Nephron progenitor cell (in vitro differentiated cells): ENCODE results near the gene QRFP.

Experiments used
- DNase-seq: peaks from one replicate; pipeline ENCODE4 v3.0.0; 2021
- H3K27ac Mint-ChIP-seq: 2 replicates; pipeline ENCODE4 v1.8.0; 2021; ENCODE audit warnings: mild to moderate bottlenecking, moderate library complexity, mixed read lengths
- H3K27me3 Mint-ChIP-seq: 2 replicates; pipeline ENCODE4 v1.8.0; 2021; ENCODE audit warnings: mild to moderate bottlenecking, low read depth, mixed read lengths; ENCODE audit not compliant: poor library complexity
- H3K36me3 Mint-ChIP-seq: 2 replicates; pipeline ENCODE4 v1.8.0; 2021; ENCODE audit warnings: low read depth, mixed read lengths
- H3K4me1 Mint-ChIP-seq: 2 replicates; pipeline ENCODE4 v1.8.0; 2021; ENCODE audit warnings: mixed read lengths
- H3K4me3 Mint-ChIP-seq: 2 replicates; pipeline ENCODE4 v1.8.0; 2021; ENCODE audit warnings: mild to moderate bottlenecking, moderate library complexity, mixed read lengths
- H3K9me3 Mint-ChIP-seq: 2 replicates; pipeline ENCODE4 v1.8.0; 2021; ENCODE audit warnings: mild to moderate bottlenecking, moderate library complexity, mixed read lengths
- TF ChIP-seq, protein P1 (sequence below): fragments of 200-600 bp; sonication (generic); IDR thresholded peaks from 2 replicates; pipeline ENCODE4 v1.5.0; 2021; ENCODE audit warnings: antibody characterized with exemption

QRFP gene

DNA sequence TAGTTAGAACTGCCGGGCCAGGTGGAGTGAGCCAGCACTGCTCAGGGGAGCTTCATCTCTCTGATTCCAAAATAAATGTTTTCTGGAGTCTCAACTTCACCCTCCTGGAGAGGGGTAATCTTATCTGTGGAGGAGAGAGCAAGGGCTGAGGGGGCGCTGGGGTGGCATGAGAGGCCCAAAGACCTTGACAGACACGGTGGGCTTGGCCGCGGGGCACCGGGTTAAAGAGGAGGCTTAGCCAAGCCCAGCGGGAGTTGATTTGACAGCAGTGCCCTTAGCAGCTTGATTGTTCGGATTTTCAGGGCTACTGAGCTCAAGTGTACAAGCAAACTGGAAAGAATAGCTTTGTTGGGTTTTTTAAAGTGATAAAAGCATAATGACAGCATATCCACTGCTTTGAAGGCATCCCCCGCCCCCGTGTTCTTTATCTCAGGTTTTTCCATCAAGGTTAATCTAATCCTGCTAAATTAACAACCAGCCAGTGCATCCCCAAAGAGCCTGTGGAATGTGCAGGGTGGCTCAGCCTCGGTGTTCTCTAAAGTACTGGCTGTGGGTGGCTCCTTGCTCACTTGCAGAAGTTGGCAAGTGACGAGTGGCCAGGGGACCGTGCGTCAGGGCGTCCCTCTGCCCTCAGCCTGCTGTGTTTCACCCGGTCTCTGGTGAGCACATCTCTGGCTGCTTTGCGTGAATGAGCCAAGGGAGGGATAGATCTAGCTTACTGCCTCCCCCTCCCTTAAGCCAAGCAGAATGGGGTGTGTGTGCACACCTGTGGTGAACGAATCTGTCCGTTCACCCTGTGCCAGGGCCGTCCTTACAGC is 5.5 kb downstream of the QRFP start:
- no peak for DNase-seq
- Mint-ChIP-seq H3K9me3 (no peaks in the 10 kb centered on the region), H3K36me3 (peaks cover 30% of the 10 kb centered on the region), H3K4me1 (peaks cover 36% of the 10 kb centered on the region), H3K4me3 (no peak overlapping the region), H3K27me3 (peaks cover 2% of the 10 kb centered on the region), H3K27ac (peak overlapping the region; percentile 18)
- TF ChIP-seq, protein P1, sequence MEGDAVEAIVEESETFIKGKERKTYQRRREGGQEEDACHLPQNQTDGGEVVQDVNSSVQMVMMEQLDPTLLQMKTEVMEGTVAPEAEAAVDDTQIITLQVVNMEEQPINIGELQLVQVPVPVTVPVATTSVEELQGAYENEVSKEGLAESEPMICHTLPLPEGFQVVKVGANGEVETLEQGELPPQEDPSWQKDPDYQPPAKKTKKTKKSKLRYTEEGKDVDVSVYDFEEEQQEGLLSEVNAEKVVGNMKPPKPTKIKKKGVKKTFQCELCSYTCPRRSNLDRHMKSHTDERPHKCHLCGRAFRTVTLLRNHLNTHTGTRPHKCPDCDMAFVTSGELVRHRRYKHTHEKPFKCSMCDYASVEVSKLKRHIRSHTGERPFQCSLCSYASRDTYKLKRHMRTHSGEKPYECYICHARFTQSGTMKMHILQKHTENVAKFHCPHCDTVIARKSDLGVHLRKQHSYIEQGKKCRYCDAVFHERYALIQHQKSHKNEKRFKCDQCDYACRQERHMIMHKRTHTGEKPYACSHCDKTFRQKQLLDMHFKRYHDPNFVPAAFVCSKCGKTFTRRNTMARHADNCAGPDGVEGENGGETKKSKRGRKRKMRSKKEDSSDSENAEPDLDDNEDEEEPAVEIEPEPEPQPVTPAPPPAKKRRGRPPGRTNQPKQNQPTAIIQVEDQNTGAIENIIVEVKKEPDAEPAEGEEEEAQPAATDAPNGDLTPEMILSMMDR: no peak

DNA sequence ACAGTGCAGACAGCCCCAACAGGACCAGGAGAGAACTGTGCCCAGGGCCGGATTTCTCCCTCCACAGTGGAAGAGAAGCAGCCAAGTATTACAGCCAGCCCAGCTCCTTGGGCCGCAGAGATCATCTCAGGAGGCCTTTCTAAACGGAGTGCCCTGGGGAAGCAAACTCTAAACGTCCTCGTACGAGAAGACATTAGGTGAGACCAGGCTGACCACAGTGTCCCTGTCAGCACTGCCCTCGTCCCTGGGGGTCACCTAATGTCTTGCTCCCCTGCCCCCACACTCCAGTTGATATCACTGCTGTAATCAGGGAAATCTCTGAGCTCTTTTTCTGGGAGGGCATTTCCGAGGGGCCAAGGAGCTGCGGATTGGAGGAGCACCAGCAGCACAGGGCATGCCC is 6.5 kb downstream of the QRFP start:
- Mint-ChIP-seq H3K9me3 (no peaks in the 10 kb centered on the region), H3K27me3 (peaks cover 2% of the 10 kb centered on the region), H3K27ac (no peak overlapping the region), H3K36me3 (peaks cover 36% of the 10 kb centered on the region), H3K4me1 (peaks cover 41% of the 10 kb centered on the region), H3K4me3 (no peak overlapping the region)
- TF ChIP-seq, protein P1: no peak
- no peak for DNase-seq

- peak overlapping the region; percentile 92 for H3K27ac Mint-ChIP-seq
- H3K27me3 Mint-ChIP-seq: peaks cover 2% of the 10 kb centered on the region
- H3K36me3 Mint-ChIP-seq: peaks cover 46% of the 10 kb centered on the region
- H3K4me1 Mint-ChIP-seq: peaks cover 27% of the 10 kb centered on the region
- TF ChIP-seq, protein P1: no peak
- no peak overlapping the region for H3K4me3 Mint-ChIP-seq
- no peaks in the 10 kb centered on the region for H3K9me3 Mint-ChIP-seq
- no peak for DNase-seq
These were observed 8.3 kb downstream of the QRFP start for GRCh38 chr9:130888146-130888885.

- H3K27ac Mint-ChIP-seq: peak overlapping the region; percentile 72
- peaks cover 46% of the 10 kb centered on the region for H3K36me3 Mint-ChIP-seq
- H3K4me1 Mint-ChIP-seq: peaks cover 22% of the 10 kb centered on the region
- TF ChIP-seq, protein P1: no peak
- peaks cover 2% of the 10 kb centered on the region for H3K27me3 Mint-ChIP-seq
- H3K9me3 Mint-ChIP-seq: no peaks in the 10 kb centered on the region
- DNase-seq: no peak
- H3K4me3 Mint-ChIP-seq: no peak overlapping the region
These were observed 9.0 kb downstream of the QRFP start for GRCh38 chr9:130887494-130888144.

GRCh38 chr9:130886981-130887380 is 9.6 kb downstream of the QRFP start:
- H3K4me3 Mint-ChIP-seq: no peak overlapping the region

More at GRCh38 chr9:130886981-130887380, 9.6 kb downstream of the QRFP start:
- H3K9me3 Mint-ChIP-seq: no peaks in the 10 kb centered on the region
- TF ChIP-seq, protein P1: no peak
- H3K27me3 Mint-ChIP-seq: peaks cover 2% of the 10 kb centered on the region
- H3K4me1 Mint-ChIP-seq: peaks cover 19% of the 10 kb centered on the region
- H3K36me3 Mint-ChIP-seq: peaks cover 49% of the 10 kb centered on the region
- DNase-seq: no peak
- H3K27ac Mint-ChIP-seq: peak overlapping the region; percentile 64
